Ovary (tissue), 3 donors: ENCODE data around the gene PCSK9.

Source experiments
- EP300 ChIP-seq: sonication (generic); formaldehyde crosslinking; IDR thresholded peaks from one replicate; pipeline ENCODE4 v1.6.1; 2017; ENCODE audit warnings: antibody characterized with exemption
- POLR2A ChIP-seq: fragments of 450-650 bp; IDR thresholded peaks from one replicate; pipeline ENCODE4 v1.6.1; 2017; ENCODE audit warnings: antibody characterized with exemption, mild to moderate bottlenecking, moderate library complexity
- TF ChIP-seq, protein P1 (sequence below), 3 donors: fragments of 450-650 bp in 2 of 3; fragments of 200-600 bp in 1 of 3; IDR thresholded peaks; one replicate each; pipeline versions ENCODE4 v1.5.1 to v1.8.0; 2016 to 2022; ENCODE audit warnings: antibody characterized with exemption in 3 of 3, mild to moderate bottlenecking in 1 of 3
- donor health status: DM: no; HTN: no; CAD: no.

DNA sequence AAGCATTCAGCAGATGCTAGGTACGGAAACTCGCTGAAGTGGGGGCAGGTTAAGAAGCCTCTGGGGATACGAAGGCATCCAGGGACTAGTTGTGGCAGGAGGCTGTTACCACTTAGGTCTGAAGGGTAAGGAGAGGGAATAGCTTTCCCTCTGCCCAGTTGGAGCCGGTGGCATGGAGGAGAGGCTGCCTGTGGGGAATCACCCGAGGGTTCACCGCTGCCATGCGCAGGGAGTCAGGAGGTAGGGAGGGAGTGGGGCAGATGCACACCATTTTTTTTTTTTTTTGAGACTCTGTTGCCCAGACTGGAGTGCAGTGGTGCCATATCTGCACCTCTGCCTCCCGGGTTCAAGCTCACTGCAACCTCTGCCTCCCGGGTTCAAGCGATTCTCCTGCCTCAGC is 6.1 kb downstream of the PCSK9 start:
- TF ChIP-seq, protein P1, sequence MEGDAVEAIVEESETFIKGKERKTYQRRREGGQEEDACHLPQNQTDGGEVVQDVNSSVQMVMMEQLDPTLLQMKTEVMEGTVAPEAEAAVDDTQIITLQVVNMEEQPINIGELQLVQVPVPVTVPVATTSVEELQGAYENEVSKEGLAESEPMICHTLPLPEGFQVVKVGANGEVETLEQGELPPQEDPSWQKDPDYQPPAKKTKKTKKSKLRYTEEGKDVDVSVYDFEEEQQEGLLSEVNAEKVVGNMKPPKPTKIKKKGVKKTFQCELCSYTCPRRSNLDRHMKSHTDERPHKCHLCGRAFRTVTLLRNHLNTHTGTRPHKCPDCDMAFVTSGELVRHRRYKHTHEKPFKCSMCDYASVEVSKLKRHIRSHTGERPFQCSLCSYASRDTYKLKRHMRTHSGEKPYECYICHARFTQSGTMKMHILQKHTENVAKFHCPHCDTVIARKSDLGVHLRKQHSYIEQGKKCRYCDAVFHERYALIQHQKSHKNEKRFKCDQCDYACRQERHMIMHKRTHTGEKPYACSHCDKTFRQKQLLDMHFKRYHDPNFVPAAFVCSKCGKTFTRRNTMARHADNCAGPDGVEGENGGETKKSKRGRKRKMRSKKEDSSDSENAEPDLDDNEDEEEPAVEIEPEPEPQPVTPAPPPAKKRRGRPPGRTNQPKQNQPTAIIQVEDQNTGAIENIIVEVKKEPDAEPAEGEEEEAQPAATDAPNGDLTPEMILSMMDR (IDR thresholded peaks at IDR 0.05): no peak
- TF ChIP-seq EP300: no peak
- no peak for TF ChIP-seq POLR2A
